ENCODE measurements around the gene OR10P1.

DNA sequence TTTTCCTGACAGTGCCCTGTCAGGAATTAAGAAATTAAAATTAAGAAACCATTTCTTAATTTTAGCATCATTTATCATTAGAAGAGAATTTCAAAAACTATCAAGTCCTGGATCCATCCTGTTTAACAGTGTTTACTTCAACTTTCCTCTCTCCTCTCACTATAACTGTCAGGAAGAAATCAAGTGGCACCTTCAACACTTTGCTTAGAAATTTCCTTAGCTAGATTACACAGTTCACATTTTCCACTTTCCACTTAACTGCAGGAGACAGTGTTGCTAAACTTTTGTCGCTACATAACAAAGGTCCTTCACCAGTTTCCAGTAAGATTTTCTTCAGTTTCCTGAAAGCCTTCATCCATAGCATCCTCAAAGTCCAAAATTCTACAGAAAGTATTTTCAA lies 21.9 kb upstream of the OR10P1 start:
- TF ChIP-seq POLR2AphosphoS5 (IDR thresholded peaks at IDR 0.05; ENCODE audit: low read depth, low read length) (no peak), TAF1 (IDR thresholded peaks at IDR 0.05; ENCODE audit: borderline replicate concordance, low read depth, low read length) (no peak), POLR2A (IDR thresholded peaks at IDR 0.05; ENCODE audit: low read depth, low read length) (no peak)

Data from GM12892 (cell line).